Transverse colon (tissue), 4 donors: ENCODE results near the gene ATP1A4.

Source experiments
- CTCF ChIP-seq, 5 experiments: fragments of 200-600 bp in 3 of 5; fragments of 450-650 bp in 2 of 5; sonication (generic) in 3 of 5; IDR thresholded peaks; 1 replicate in 2 of 5; 2 replicates in 3 of 5; pipeline ENCODE4 v1.5.1; 2016 to 2017; ENCODE audit warnings: antibody characterized with exemption in 5 of 5, inconsistent platforms in 3 of 5, mild to moderate bottlenecking in 2 of 5, moderate library complexity in 1 of 5
- EP300 ChIP-seq: sonication (generic); formaldehyde crosslinking; IDR thresholded peaks from one replicate; pipeline ENCODE4 v1.6.1; 2017; ENCODE audit warnings: antibody characterized with exemption, low read depth
- POLR2A ChIP-seq: fragments of 450-650 bp; IDR thresholded peaks from one replicate; pipeline ENCODE4 v1.6.1; 2016; ENCODE audit warnings: antibody characterized with exemption, mild to moderate bottlenecking, moderate library complexity
- POLR2AphosphoS5 ChIP-seq, 3 donors: sonication (generic); formaldehyde crosslinking; IDR thresholded peaks; one replicate each; pipeline ENCODE4 v1.6.1; 2016; ENCODE audit warnings: antibody characterized with exemption in 3 of 3

- TF ChIP-seq POLR2A (no peak), POLR2AphosphoS5 (IDR thresholded peaks at IDR 0.05) (no peak), CTCF (IDR thresholded peaks at IDR 0.05) (no peak), EP300 (no peak)
Observed at GRCh38 chr1:160121388-160121787, 30.0 kb upstream of the ATP1A4 start.
